DND-41 (cell line): ENCODE data around the gene ZNF592.

Experiments used
- ATAC-seq: fragments of 200-7000 bp; cut with Tn5 transposase; 3 replicates; pipeline ENCODE4 v1.9.1; 2021; ENCODE audit warnings: low read depth; ENCODE audit not compliant: insufficient read depth
- DNase-seq: peaks from one replicate; pipeline ENCODE4 v3.0.0-alpha.2; 2020
- H2AFZ ChIP-seq: 2 replicates; pipeline ENCODE4 v1.6.0; 2012; ENCODE audit warnings: low read depth, low read length
- H3K27ac ChIP-seq: 2 replicates; pipeline ENCODE4 v1.5.1; 2012; ENCODE audit warnings: low read length, inconsistent platforms
- H3K27me3 ChIP-seq: fragments of 200-600 bp; sonication (generic); 2 replicates; pipeline ENCODE4 v1.6.0; 2012; ENCODE audit warnings: low read length, mild to moderate bottlenecking, inconsistent platforms; ENCODE audit not compliant: insufficient read depth, poor library complexity
- H3K36me3 ChIP-seq: 2 replicates; pipeline ENCODE4 v1.5.1; 2012; ENCODE audit warnings: low read length, inconsistent platforms; ENCODE audit not compliant: insufficient read depth
- H3K4me1 ChIP-seq: 2 replicates; pipeline ENCODE4 v1.5.1; 2012; ENCODE audit warnings: mild to moderate bottlenecking, low read length; ENCODE audit not compliant: insufficient read depth
- H3K4me2 ChIP-seq: 2 replicates; pipeline ENCODE4 v1.6.0; 2012; ENCODE audit warnings: mild to moderate bottlenecking, moderate library complexity, low read length, inconsistent platforms; ENCODE audit not compliant: insufficient read depth
- H3K4me3 ChIP-seq, 2 experiments: fragments of 200-600 bp in 1 of 2; shearing (Covaris generic) in 1 of 2; 2 replicates each; pipeline ENCODE4 v1.5.1; 2012 to 2016; ENCODE audit warnings: inconsistent platforms in 2 of 2, low read length in 2 of 2, mild to moderate bottlenecking in 2 of 2, low read depth in 1 of 2, moderate library complexity in 1 of 2
- H3K79me2 ChIP-seq: 2 replicates; pipeline ENCODE4 v1.6.0; 2012; ENCODE audit warnings: low read length, inconsistent platforms; ENCODE audit not compliant: insufficient read depth
- H3K9ac ChIP-seq: 2 replicates; pipeline ENCODE4 v1.6.0; 2012; ENCODE audit warnings: low read depth, mild to moderate bottlenecking, inconsistent platforms, low read length, moderate library complexity
- H3K9me3 ChIP-seq: 2 replicates; pipeline ENCODE4 v1.5.1; 2012; ENCODE audit warnings: low read length, moderate library complexity, mild to moderate bottlenecking, inconsistent platforms; ENCODE audit not compliant: insufficient read depth, severe bottlenecking
- H4K20me1 ChIP-seq: 2 replicates; pipeline ENCODE4 v1.6.0; 2012; ENCODE audit warnings: low read length; ENCODE audit not compliant: insufficient read depth
- CTCF ChIP-seq: IDR thresholded peaks from 2 replicates; pipeline ENCODE4 v1.5.1; 2012; ENCODE audit warnings: borderline replicate concordance, low read length, moderate library complexity, mild to moderate bottlenecking; ENCODE audit not compliant: poor library complexity, severe bottlenecking; ENCODE audit errors: extremely low read depth
- EZH2 ChIP-seq: IDR thresholded peaks from 3 replicates; pipeline ENCODE4 v1.6.1; 2012; ENCODE audit warnings: borderline replicate concordance, low read depth, mild to moderate bottlenecking, moderate library complexity, low read length, inconsistent platforms; ENCODE audit not compliant: severe bottlenecking

ZNF592 gene

DNA sequence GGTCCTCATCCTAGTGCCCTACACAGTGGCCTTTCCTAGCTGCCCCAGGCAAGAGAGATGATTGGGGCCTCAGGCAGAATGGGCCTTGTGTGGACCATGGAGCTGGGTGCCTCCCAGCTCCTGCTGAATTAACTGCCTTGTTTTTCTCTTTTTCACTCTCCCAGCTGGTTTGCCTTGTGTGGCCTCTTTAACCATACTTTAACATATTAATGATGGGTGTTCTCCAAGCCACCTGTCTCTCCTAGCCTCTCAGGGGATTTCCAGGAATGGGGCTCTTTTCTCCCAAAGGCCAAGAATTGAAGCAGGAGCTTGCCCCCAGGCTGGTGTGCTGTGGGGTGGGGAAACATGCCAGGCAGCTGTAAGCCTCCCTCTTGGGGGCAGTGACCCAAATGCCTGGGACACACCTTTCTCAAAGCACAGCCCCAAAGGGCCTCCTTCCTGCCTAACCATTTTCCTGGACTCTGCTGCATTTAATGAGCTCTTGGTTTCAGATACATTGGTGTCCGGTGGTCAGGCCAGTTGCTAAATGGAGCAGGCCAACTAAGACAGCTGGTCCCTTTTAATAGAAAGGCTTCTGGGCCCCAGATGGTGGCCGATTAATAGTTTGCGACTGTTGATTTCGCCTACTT is 74.4 kb downstream of the ZNF592 start:
- Histone ChIP-seq H2AFZ (no peak overlapping the region), H3K36me3 (no peaks in the 10 kb centered on the region), H3K79me2 (no peaks in the 10 kb centered on the region), H3K9ac (no peak overlapping the region), H3K9me3 (no peaks in the 10 kb centered on the region), H3K4me3 (no peak overlapping the region), H3K4me1 (peaks cover 6% of the 10 kb centered on the region), H4K20me1 (no peaks in the 10 kb centered on the region), H3K27ac (no peak overlapping the region), H3K4me2 (no peak overlapping the region), H3K27me3 (no peaks in the 10 kb centered on the region)
- TF ChIP-seq CTCF = no peak
- no peak for TF ChIP-seq EZH2
- ATAC-seq (no peak), DNase-seq (no peak)

- Histone ChIP-seq H3K4me2 (no peak overlapping the region), H3K27me3 (no peaks in the 10 kb centered on the region), H3K9ac (no peak overlapping the region), H3K36me3 (no peaks in the 10 kb centered on the region), H3K4me1 (no peaks in the 10 kb centered on the region), H3K79me2 (no peaks in the 10 kb centered on the region), H3K27ac (no peak overlapping the region), H3K9me3 (no peaks in the 10 kb centered on the region), H3K4me3 (no peak overlapping the region), H2AFZ (no peak overlapping the region), H4K20me1 (no peaks in the 10 kb centered on the region)
- ATAC-seq (peak; percentile 9; the same call in 1 of the 3 replicates), DNase-seq (no peak)
- TF ChIP-seq EZH2 = no peak
- TF ChIP-seq CTCF = no peak
Observed at GRCh38 chr15:84823282-84823878, 75.0 kb downstream of the ZNF592 start.

DNA sequence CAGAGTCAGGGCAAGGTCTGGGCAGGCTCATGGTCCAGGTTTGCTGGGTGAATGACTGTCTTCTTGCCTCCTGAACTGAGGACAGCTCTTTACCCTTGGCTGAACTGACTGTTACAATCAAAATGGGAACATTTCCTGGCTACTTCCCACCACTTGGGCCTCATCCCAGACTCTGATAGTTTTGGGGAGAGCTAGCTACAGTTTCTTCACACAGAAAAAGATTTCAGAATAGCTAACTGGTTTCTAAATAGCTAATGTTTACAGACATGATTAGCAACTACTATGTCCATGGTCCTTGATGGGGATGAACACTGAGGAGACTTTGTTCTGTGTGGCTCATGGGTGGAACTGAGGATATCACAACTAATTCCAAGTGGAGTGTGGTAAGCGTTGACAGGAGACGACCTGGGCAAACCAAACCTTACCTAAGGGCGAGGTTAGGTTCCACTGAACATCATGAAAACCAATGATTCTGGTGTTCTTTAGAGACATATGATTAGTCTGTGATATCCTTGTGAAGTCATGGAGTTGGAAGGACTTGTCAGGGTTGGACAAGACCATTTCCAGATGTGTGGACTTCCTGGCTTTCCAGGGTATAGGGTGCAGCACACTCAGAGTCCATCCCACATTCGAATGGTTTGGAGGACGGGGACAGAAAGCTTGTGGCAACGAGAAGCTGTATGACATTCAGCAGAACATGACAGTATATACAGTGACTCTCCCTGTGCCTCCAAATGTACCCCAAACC is 76.0 kb downstream of the ZNF592 start:
- Histone ChIP-seq H3K79me2 (no peaks in the 10 kb centered on the region), H2AFZ (no peak overlapping the region), H3K4me2 (no peak overlapping the region), H3K9me3 (no peaks in the 10 kb centered on the region), H3K36me3 (no peaks in the 10 kb centered on the region), H3K9ac (no peak overlapping the region), H3K4me1 (no peaks in the 10 kb centered on the region), H3K4me3 (no peak overlapping the region), H3K27ac (no peak overlapping the region), H4K20me1 (no peaks in the 10 kb centered on the region), H3K27me3 (no peaks in the 10 kb centered on the region)
- ATAC-seq = no peak
- DNase-seq = no peak
- TF ChIP-seq EZH2 = no peak
- TF ChIP-seq CTCF = no peak
